ENCODE data around the gene PPP1R14D.
"Not testable (repeated sequence)": the region's sequence is repeated elsewhere in the genome, so short reads cannot be mapped to it uniquely, and the experiment has no call there.

The PPP1R14D gene, protein sequence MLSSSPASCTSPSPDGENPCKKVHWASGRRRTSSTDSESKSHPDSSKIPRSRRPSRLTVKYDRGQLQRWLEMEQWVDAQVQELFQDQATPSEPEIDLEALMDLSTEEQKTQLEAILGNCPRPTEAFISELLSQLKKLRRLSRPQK

DNA sequence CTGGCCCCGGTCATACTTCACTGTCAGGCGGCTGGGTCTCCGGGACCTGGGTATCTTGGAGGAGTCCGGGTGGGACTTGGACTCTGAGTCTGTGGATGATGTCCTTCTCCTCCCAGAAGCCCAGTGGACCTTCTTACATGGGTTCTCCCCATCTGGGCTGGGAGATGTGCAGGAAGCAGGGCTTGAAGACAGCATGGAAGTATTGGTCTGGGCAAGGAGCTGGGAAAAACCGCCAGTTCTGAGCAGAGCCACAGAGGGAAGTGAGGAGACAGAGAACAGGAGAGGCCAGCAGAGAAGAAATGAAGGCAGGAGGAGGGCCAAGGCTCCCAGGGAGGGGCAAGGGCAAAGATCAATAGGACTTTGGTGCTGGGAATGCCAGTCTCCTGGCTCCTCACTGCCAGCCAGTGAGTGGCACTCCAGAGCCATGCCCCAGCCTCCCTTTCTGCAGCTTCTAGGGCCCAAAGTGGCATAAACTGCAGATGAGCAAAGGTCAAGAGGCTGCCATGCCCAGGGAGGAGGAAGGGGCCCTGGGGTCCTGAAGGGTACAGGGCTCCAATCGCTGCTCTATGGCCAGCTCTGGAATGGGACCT lies at the start of gene PPP1R14D:
PPP1R14D (minus strand) TSS at position 262 of the 590 bp plus-strand sequence; CDS start at position 195, 67 bp downstream.
- no peak for FAIRE-seq

DNA sequence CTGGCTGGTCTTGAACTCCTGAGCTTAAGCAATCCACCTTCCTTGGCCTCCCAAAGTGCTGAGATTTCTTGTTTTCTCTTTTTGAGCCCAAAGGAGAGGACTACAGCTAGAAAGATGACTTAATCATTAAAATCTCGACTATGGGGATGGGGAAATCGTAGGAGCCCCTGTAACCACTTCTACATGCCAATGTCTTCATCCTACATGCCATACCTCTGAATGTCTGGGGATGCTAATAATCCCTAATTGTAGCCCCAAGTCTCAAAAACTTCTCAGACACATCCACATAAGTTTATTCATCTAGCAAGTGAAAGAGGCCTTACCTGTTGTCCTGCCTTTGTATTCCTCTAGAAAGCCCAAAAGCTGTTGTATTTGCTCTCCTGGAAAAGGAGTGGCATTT lies 49.2 kb upstream of the PPP1R14D start:
- no peak for FAIRE-seq

DNA sequence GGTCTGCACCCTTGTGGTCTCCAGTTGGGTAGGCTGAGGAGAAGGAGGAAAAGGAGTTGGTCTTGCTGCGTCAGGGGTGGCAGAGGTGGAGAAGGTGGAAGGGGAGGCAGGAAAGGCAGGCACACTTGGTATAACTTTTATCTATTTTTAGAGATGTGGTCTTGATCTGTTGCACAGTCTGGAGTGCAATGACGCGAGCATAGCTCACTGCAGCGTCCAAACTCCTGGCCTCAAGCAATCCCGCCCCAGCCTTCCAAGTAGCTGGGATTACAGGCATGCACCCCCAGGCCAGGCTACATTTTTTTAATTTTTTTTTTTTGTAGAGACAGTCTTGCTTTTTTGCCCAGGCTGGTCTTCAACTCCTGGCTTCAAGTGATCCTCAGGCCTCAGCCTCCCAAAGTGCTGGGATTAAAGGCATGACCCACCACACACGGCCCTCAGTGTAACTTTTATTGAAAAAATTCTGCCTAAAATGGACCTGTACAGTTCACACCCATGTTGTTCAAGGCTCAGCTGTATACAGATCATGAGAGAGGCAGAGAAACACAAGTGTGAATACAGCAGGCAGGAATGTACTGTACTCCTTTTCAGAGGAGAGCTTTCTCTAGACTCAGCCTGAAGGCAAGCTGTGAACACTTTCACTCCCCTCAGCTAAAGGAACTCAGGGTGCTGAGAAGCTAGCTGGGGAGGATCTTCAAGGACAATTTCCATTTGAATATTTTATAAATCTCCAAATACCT lies 47.7 kb upstream of the PPP1R14D start:
- FAIRE-seq: no peak

DNA sequence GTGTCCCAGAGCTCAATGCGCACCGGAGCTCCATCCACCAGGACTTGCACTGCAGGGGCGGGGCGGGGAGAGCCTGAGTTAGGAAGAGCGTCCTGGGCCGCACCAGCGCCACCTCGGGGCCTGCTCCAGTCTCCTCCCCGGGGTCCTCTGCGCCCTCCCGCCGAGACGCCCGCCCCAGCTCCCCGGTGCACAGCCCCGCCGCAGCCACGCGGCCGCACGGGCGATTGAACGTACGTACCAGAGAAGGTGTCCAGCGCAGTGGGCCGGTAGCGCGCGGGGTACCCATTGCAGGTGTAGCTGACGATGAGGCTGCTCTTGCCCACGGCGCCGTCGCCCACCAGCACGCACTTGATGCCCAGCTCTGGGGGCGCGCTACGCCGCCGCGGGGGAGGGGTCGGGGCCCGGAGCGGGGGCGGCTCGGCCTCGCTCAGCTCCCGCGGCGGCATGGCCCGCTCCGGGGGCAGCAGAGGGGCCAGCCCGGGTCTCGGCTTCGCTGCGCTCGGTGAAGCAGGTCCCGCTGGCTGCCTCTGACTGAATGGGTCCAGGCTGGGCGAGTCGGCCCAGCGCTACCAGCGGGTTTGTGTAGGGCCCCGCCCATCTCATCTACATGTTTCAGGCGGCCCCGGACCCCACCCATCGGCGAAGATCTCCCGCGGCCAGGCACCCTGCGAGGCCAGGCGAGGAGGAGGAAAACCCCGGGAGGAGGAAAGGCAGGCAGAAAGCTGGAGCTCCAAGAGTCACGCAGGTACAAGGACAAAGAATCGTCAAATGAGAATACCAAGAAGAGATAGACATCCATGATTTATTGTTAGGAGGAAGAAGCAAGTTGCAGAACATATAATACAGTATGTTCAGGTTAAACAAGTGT lies 45.4 kb upstream of the PPP1R14D start, which contains the start of gene RHOV:
RHOV (minus strand) TSS at position 541 of the 868 bp plus-strand sequence; CDS start at position 446, 95 bp downstream.
- no peak for FAIRE-seq

DNA sequence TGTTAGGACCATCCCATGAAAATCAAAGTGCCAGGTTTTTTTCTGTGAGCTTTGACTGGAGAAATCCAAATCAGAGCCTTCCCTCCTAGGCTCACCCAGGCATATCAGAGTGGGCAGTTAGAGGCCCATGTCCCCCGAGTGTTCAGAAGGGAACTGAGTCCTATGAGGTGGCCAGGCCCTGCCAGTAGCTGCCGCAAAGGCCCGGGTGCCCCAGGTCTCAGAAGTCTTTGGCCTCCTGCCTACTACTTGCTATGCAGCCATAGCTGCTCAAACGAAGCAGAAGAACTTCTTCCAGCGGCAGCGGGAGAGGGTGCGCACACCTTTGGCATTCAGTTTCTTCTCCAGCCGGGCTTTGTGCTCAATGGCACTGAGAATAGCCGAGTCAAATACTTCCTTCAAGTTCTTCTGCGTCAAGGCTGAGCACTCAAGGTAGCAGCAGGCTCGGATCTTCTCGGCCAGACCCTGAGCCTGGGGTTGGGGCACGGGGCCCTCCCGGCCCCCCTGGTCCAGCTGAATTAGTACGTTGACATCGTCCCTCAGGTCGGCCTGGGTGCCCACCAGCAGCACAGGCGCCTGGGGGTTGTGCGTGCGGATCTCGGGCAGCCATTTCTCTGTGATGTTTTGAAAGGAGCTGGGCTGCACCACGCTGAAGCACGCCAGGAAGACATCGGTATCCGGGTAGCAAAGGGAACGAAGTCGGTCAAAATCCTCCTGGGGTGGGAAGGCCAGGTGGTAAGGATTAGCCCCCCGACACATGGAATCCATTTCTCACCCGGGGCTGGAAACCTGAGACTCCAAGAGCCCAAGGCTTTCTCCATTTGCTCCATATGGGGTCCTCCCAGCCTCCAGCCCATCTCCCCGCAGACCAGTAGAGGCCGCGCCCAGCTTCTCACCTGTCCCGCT lies 44.5 kb upstream of the PPP1R14D start:
- no peak for FAIRE-seq

DNA sequence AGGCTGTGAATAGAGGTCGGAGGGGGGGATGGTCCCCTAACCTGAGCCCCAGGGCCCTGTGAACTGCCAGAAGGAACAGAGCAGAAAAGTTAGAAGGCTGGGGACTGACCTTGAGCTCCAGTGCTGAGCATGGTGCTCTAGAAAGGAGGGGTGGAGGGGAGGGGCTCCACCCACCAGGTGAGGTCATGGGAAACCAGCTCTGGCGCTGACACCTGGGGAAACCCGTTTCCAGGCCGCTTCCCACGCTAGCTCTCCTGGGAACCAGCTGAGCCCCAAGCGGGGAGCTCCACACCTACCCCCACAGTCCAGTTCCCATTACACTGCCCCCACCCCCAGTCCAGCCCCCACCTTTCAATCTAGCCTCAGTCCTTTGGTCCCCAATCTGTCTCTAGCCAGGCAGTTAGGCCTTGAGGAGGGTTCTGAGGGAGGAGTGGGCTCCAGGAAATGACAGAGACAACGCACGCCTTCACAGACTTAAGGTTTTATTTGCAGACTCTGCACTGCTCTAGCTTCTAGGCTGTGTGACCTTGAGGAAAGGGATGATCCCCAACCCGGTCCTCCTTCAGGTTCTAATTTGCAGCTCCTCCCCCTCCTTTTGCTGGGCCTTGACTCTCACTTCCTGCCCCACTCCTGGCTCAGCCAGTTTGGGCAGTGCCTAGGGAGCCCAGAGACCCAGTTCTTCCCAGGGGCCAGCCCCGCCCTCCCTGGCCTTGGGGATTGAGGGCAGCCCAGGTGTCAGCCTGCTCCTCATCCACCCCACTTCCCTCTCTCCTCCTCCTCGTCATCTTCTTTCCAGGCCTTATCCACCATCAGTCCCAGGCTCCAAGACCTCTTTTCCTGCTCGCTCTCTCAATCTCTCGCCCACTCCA lies 43.5 kb upstream of the PPP1R14D start:
- no peak for FAIRE-seq

DNA sequence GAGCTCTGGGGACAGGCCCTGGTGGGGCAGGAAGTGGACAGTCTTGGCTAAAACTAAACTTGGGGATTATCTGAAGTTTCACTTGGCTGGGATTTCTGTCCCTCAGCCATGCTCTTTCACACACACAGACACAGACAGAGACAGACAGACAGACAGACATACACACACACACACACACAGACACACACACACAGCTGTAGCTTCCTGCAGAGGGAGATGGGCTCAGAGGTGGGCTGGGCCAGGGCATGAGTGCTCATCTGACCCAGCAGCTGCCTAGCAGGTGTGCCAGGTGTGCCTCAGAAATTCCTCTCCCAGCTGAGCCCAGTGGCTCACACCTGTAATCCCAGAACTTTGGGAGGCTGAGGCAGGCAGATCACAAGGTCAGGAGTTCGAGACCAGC lies 42.2 kb upstream of the PPP1R14D start:
- FAIRE-seq: no peak

DNA sequence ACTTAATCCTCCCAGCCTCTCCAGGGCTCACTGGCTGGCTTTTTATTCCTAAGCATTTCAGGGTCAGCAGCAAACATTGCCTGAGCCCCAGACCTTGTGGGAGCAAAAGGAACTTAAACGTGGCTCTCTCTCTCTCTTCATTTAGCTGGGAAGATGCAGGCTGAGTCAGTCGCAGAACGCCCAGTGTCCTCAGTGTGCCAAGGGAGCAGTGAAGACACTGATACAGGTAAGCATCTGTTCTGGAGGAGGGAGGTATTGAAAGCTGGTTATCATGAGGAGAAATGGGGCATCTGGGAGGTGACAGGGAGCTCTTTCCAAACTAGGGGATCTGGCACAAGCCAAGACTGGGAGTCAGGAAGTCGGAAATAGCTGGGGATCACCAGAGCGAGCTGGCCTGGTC lies 41.2 kb upstream of the PPP1R14D start:
- FAIRE-seq: no peak

DNA sequence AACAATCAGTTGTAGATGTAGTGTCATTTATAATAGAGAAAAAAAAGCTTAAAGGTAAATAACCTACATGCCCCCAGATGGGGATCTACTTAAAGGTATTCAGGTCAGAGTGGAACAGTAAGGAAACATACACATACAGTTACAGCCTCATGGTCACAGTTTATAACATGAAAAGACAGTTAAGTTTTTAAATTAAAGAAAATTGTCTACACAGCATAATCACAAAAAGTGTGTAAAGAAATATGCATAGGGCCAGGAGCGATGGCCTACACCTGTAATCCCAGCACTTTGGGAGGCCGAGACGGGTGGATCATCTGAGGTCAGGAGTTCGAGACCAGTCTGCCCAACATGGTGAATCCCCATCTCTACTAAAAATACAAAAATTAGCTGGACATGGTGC lies 38.7 kb upstream of the PPP1R14D start:
- FAIRE-seq: no peak

DNA sequence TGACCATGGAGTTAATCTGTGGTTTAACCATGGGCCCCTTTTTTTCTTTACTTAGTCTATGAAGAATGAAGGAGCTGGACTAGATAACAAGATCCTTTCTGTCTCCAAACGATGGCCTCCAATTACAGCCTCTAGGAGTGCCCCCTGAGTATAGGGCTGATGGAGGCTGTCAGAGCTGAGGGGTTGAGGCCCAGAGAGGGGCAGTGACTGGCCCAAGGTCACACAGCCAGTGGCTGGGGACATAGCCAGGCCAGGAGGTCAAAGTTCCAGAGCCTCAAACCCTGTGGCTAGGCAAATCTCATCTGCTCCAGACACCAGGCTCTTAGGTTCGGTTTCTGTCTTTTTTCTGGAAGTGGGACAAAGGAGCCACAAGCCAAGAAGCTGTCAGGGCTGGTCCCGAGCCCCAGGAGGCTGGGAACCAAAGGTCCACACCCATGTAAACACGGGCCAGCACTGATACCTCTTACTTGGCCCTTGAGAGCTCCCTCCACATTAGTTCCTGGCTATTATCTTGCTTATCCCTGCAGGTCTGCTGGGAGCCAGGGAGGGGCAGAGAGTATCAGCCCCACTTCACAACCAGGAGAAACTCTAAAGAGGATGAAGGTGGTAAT lies 35.3 kb upstream of the PPP1R14D start:
- FAIRE-seq: no peak

DNA sequence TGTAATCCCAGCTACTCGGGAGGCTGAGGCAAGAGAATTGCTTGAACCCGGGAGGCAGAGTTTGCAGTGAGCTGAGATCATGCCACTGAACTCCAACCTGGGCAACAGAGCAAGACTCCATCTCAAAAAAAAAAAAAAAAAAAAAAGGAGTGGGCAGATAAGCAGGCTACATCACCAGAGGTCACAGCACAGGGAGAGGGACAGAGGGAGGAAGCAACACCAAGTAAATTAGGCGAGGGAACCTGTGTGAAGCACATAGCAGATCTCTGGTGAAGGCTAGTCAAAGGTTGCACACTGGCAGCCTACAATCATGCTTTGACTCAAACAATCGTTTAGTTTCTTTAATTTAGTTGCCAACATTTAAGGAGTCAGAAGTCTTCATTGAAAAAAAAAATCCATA lies 32.6 kb upstream of the PPP1R14D start:
- not testable (repeated sequence) for FAIRE-seq

DNA sequence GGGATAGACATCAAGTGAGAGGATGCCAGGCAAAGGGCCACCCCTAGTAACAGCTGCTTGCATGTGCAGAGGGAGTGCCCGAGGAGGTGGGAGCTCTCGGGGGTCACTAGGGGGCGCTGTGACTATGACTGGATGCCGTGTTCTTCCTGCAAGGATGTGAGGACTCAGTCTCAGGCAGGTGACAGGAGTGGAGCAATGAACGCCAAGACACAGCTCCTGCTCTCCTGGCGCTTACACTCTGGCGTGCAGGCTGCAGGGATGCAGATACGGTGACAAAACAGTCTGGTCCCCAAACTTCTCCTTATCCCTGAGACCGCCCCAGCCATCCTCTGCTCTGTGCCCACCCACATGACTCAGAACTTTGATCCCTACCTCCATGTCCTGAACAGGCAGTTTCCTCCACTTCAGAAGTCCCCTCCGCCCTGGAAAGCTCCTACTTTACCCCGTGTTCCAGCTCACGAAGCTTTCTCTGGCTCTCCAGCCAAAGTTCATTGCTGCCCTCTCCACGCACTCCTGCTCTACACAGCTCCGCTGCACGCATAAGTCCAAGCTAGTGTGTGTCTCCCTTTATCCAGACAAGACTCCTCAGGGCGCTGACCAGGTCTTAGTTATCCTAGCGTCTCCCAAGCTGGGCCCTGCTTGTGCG lies 30.8 kb upstream of the PPP1R14D start:
- no peak for FAIRE-seq

DNA sequence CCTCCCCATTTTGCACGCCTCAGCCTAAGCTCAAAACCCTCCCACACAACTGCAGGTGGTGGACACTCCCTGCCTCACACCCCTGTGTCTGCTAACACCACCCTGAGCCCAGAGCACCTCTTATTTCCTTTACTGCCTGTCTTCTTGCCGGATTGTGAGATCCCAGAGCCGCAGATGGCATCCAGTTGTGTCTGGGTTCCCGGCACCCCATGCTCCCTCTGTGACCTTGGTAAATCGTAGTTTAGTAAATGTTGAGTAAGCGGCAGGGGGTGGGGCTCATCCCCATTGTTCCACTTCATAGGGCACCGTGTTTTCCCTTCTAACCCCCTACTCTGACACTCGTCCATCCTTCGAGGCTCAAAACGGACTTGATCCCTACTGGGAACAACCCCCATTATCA lies 30.2 kb upstream of the PPP1R14D start:
- no peak for FAIRE-seq

DNA sequence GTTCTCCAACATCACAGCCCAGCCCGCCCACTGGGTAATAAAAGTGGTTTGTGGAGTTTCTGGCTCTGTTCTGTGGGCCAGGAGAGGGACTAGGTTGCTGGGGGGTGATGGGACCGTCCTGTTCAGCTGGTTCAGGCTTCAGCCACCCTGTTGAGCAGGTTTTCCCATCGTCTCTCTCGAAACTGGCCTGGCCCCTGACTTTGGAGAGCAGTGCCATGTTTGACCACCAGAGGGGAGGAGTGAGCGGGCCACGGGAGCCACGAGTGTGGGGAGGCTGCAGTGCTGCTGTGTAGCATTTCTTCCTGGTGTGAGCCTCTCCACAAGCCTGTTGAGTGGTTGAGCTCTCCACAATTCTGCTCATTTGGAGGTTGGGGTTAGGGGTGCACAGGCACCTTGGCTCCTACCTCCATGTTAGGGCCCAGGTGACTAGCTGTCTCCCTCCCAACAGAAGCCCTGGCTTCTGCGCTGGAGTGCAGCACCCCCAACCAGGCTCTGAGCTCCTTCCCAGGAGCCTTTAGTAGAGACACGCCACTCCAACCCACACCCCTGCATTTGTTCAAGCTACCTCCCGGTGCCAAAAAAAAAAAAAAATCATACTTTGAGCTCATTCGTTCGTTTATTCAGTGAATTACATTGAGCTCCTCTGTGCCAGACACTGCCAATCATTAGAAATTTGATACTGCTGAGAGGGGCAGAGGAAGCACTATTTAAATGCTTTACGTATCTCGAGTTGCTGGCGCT lies 29.3 kb upstream of the PPP1R14D start:
- no peak for FAIRE-seq

DNA sequence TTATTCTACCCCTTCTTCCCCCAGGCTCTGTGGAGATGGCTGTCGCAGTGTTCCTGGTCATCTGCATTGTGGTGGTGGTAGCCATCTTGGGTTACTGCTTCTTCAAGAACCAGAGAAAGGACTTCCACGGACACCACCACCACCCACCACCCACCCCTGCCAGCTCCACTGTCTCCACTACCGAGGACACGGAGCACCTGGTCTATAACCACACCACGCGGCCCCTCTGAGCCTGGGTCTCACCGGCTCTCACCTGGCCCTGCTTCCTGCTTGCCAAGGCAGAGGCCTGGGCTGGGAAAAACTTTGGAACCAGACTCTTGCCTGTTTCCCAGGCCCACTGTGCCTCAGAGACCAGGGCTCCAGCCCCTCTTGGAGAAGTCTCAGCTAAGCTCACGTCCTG lies 28.2 kb upstream of the PPP1R14D start:
- no peak for FAIRE-seq

DNA sequence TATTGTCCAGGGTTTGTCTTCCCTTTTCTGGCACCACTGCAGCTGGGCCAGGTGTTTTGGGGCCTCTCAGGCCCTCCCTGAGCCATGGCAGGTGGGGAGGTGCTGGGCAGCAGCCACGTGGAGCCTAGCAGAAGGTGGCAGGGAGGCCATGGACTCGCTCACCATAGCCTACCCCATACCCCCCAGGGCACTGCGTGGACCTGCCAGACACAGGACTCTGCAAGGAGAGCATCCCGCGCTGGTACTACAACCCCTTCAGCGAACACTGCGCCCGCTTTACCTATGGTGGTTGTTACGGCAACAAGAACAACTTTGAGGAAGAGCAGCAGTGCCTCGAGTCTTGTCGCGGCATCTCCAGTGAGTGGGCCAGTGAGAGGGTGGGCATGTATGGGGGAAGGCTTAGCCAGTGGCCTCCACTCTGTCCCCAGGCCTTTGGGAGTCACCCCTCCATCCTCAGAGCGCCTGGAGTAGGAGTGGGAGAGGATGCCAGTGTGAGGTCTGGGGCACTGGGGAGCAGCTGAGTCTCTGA lies 27.3 kb upstream of the PPP1R14D start:
- no peak for FAIRE-seq

DNA sequence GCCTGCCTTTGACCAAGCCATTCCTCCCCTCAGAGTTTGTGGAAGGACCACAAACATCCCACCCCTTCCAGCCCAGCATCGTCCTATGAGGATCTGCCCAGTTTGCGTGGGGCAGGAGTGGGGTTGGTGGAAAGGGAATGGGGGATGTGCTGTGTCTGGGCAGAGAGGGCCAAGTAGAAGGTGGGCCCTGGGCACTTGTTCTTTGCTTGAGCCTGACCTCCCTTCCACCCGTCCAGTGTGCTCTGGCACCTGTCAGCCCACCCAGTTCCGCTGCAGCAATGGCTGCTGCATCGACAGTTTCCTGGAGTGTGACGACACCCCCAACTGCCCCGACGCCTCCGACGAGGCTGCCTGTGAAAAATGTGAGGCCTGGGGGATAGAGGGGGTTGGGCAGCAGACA lies 25.7 kb upstream of the PPP1R14D start:
- FAIRE-seq: no peak

DNA sequence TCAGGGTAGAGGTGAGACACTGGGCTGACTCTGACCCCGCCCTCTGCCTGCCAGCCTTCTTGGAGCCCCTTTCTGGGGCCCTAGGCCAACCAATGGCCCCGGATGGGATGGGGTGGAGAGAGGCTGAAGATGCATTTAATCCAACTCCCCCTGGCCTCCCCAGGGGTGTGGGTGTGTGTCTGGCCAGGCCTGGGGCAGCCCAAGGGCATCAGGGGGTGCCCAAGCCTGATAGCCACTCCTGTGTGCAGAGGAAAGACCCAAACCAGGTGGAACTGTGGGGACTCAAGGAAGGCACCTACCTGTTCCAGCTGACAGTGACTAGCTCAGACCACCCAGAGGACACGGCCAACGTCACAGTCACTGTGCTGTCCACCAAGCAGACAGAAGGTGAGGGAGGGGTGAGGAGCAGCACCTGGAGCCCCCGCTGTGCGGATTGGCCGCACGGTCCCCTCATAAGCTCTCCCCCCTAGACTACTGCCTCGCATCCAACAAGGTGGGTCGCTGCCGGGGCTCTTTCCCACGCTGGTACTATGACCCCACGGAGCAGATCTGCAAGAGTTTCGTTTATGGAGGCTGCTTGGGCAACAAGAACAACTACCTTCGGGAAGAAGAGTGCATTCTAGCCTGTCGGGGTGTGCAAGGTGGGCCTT lies 24.9 kb upstream of the PPP1R14D start:
- no peak for FAIRE-seq

DNA sequence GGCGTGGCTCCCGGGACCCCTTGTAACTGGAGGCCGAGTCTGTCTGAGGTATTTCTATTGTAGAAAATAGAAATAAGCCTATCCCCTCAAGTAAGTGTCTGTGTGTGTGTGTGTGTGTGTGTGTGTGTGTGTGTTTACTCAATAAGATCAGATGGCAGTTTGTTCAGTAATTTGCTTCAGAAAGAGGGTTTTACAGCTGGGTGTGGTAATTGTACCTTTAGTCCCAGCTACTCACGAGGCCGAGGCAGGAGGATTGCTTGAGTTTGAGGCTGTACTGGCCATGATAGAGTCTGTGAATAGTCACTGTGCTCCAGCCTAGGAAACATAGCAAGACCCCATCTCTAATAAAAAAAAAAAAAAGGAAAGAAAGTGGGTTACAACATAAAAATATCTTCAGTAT lies 24.0 kb upstream of the PPP1R14D start:
- FAIRE-seq: no peak
